ENCODE measurements around the gene NSRP1.
"Not testable (repeated sequence)": the region's sequence is repeated elsewhere in the genome, so short reads cannot be mapped to it uniquely, and the experiment has no call there.

Gene NSRP1

DNA sequence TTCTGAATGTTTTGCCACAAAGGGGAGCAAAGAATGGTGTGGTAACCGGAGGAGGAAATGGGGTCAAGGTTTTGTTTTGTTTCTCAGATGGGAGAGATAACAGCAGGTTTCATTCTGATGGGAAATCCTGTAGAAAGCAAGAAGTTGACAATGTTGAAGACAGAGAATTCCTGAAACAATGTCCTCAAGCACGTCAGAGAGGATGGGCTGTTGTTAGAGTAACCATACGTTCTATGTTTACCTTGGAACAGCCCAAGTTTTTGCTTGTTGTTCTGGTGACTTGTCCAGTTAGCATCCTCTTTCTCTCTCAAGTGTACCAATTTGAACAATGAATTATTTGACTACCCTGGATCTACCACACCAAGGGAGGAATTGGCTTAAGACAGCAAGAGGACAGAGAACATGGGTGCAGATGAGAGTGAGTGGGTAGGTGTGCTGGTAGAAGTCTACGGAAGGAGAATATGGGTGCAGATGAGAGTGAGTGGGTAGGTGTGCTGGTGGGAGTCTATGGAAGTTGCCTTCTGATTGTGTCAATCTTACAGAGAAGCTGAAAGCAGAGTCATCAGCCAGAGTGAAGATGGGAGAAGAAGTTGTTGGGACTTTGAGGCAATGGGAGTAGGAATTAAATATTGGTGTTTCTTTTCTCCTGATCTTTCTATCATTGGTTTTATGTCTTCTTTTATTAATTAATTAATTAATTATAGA lies 14.8 kb upstream of the NSRP1 start:
- no peak overlapping the region for H3K27ac Mint-ChIP-seq
- H3K27me3 Mint-ChIP-seq: peaks cover 10% of the 10 kb centered on the region
- H3K36me3 Mint-ChIP-seq (ENCODE audit: low read depth): no peaks in the 10 kb centered on the region
- peaks cover 5% of the 10 kb centered on the region for H3K4me1 Mint-ChIP-seq (ENCODE audit: low read depth)
- H3K9me3 Mint-ChIP-seq: no peaks in the 10 kb centered on the region
- no peak overlapping the region for H3K4me3 Mint-ChIP-seq

DNA sequence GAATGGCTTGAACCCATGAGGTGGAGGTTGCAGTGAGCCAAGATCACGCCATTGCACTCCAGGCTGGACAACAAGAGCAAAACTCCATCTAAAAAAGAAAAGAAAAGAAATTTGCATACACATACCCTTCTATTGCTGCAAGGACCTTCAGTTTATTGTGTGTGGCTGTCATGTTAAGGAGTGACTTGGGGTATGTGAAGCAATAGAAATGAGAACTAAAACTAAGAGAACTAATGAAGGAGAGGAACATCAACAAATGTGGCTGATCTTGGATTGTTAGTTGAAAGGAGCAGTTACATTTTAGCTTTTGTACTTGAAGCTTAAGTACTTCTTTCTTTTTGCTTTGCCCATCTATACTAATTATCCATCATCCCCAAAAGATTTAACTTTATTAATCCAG lies 12.7 kb upstream of the NSRP1 start:
- no peaks in the 10 kb centered on the region for H3K36me3 Mint-ChIP-seq (ENCODE audit: low read depth)
- peaks cover 12% of the 10 kb centered on the region for H3K27me3 Mint-ChIP-seq
- no peaks in the 10 kb centered on the region for H3K9me3 Mint-ChIP-seq
- H3K4me3 Mint-ChIP-seq: no peak overlapping the region
- H3K4me1 Mint-ChIP-seq (ENCODE audit: low read depth): peaks cover 5% of the 10 kb centered on the region
- H3K27ac Mint-ChIP-seq: no peak overlapping the region

DNA sequence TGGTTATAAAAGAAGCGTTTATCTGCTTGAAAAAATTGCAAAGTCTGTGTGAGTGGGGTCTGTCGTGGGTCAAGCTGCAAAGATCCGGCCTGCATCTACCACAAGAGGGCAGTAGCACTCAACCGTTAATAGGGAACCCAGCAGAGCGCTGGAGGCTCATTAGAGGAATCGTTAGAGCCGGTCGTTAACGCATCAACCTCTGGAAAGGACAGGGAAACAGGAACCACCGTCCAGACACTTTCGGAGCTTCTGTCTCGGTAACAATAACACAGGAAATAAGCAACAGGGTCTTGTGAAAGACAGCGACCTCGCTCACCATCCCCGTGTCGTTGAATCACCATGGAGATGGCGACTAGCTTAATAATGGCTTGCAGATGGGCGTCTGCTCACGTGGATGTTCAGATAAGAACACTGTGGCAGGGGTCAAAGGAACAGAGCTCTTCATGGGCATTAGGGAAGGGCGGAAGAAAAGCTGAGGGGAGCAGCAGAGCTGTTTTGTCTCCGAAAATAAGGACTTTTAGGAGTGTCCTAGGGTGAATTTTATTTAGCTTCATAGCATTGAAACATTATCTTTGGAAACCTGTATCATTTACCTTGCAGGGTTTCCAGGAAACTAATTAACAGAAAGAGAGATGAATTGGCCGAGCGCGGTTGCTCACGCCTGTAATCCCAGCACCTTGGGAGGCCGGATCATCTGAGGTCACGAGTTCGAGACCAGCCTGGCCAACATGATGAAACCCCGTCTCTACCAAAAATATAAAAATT lies 11.9 kb upstream of the NSRP1 start:
- Mint-ChIP-seq H3K4me3 (peak overlapping the region; percentile 79), H3K27ac (no peak overlapping the region), H3K4me1 (ENCODE audit: low read depth) (peaks cover 5% of the 10 kb centered on the region), H3K36me3 (ENCODE audit: low read depth) (no peaks in the 10 kb centered on the region), H3K27me3 (peaks cover 12% of the 10 kb centered on the region), H3K9me3 (no peaks in the 10 kb centered on the region)

DNA sequence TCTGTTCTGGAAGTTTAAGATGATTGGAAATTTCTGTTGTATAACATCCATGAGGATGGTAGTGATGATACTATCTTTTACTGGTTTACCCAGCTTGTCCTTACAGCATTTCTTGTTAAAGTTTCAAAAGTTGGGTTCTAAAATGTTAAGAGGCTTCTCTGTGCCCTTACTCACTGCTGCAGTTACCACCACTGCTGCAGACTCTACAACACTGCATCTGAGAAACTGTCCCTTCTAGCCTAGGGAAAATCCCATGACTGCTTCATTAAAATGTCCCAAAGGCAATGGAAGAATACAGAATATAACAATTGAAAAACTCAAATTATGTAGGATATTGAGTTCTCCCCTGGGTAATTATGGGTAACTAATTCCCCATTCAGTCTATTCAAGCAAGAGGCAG lies 3.8 kb upstream of the NSRP1 start:
- peak overlapping the region; percentile 45 for H3K27ac Mint-ChIP-seq
- H3K36me3 Mint-ChIP-seq (ENCODE audit: low read depth): peaks cover 12% of the 10 kb centered on the region
- peaks cover 30% of the 10 kb centered on the region for H3K4me1 Mint-ChIP-seq (ENCODE audit: low read depth)
- H3K9me3 Mint-ChIP-seq: no peaks in the 10 kb centered on the region
- no peak overlapping the region for H3K4me3 Mint-ChIP-seq
- H3K27me3 Mint-ChIP-seq: peaks cover 4% of the 10 kb centered on the region

DNA sequence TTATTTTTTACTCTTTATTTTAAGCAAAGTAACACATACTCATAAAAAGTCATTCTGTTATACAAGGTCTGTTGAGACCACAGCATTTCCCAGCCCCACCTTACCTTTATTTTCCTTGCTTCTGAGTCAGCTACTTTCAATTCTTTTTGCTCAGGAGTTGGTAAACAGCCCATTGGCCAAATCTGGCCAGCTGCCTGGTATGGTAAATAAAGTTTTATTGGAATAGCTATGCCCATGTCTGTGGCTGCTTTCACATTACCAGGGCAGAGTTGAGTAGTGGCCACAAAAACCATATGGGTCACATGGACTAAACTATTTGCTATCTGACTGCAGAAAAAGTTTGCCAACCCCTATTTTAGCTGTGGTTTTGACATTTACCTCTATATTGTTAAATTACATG lies 3.4 kb upstream of the NSRP1 start:
- Mint-ChIP-seq H3K36me3 (ENCODE audit: low read depth) (peaks cover 16% of the 10 kb centered on the region), H3K27me3 (peaks cover 3% of the 10 kb centered on the region), H3K27ac (peak overlapping the region; percentile 45), H3K4me3 (no peak overlapping the region), H3K4me1 (ENCODE audit: low read depth) (peaks cover 34% of the 10 kb centered on the region), H3K9me3 (no peaks in the 10 kb centered on the region)

DNA sequence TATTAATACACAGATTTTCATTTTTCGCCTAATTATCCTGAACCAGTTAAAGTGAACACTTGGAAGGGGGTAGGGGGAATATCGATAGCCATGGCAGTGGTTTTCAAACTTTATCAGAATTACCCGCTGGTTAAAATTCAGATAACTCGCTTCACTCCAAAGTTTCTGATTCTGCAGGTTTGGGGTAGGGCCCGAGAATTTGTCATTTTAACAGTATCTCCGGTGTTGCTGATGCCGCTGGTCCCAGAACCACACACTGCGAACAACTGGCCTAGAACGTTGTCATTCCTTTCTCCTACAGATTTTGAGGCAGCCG lies 313 bp upstream of the NSRP1 start:
- Mint-ChIP-seq H3K4me1 (ENCODE audit: low read depth) (peaks cover 62% of the 10 kb centered on the region), H3K4me3 (peak overlapping the region; percentile 100), H3K27ac (peak overlapping the region; percentile 100), H3K9me3 (no peaks in the 10 kb centered on the region), H3K27me3 (no peaks in the 10 kb centered on the region), H3K36me3 (ENCODE audit: low read depth) (peaks cover 37% of the 10 kb centered on the region)

DNA sequence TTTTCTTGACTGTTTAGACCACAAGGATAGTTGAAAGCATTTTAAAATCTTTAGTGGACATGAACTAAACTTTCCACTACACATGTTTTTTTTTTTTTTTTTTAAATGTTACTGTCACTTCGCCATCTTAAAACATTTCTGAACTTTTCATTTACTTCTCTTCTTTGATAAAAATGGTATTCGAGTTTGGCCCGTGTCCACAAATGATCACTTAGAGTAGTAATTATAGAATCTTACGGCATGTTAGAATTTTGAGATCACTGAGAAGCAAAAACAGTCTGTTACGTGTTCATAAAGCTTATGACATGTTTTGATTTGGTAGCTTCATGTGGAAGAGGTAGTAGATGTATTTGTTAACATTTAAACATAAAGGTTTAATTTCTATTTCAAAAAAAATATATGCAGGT lies 1.1 kb downstream of the NSRP1 start:
- no peaks in the 10 kb centered on the region for H3K27me3 Mint-ChIP-seq
- peak overlapping the region; percentile 100 for H3K27ac Mint-ChIP-seq
- peaks cover 66% of the 10 kb centered on the region for H3K4me1 Mint-ChIP-seq (ENCODE audit: low read depth)
- no peaks in the 10 kb centered on the region for H3K9me3 Mint-ChIP-seq
- peak overlapping the region; percentile 100 for H3K4me3 Mint-ChIP-seq
- H3K36me3 Mint-ChIP-seq (ENCODE audit: low read depth): peaks cover 46% of the 10 kb centered on the region

DNA sequence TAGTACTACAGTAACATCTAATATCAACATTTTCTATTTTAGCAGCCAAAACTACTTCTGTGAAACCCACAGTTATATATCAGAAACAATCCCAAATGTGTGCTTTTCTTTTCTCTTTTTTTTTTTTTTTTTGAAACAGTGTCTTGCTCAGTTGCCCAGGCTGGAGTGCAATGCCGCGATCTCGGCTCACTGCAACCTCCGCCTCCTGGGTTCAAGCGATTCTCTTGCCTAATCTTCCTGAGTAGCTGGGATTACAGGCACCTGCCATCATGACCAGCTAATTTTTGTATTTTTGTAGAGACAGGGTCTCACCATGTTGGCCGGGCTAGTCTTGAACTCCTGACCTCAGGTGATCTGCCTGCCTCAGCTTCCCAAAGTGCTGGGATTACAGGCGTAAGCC lies 2.0 kb downstream of the NSRP1 start:
- Mint-ChIP-seq H3K36me3 (ENCODE audit: low read depth) (peaks cover 48% of the 10 kb centered on the region), H3K4me1 (ENCODE audit: low read depth) (peaks cover 62% of the 10 kb centered on the region), H3K4me3 (peak overlapping the region; percentile 100)
- not testable (repeated sequence) for H3K27ac Mint-ChIP-seq, H3K27me3 Mint-ChIP-seq, H3K9me3 Mint-ChIP-seq

DNA sequence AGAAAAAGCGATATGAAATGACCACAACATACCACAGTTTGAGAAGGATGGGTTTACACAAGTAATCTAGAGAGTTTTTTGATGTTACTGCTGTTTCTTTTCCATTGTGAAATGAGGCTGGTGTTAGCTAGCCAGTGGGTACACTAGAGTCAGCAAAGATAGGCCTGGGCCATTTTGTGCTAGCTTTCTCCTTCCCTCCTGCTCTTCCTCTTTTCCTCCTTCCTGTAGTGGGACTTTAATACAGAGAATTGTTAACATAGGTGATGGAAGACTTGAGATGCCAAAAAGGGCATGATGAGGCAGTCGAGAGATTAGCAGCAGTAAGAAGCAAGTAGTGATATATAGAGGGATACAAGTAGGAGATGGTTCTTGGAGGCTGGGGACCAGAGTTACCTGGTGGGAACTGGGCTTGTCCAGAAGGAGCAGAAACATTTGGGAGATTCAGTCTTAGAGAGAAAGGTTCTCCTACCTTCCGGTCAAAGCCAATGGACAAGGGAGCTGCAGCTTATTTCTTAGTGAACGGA lies 7.7 kb downstream of the NSRP1 start:
- peaks cover 43% of the 10 kb centered on the region for H3K36me3 Mint-ChIP-seq (ENCODE audit: low read depth)
- no peaks in the 10 kb centered on the region for H3K9me3 Mint-ChIP-seq
- H3K27me3 Mint-ChIP-seq: no peaks in the 10 kb centered on the region
- no peak overlapping the region for H3K4me3 Mint-ChIP-seq
- peaks cover 57% of the 10 kb centered on the region for H3K4me1 Mint-ChIP-seq (ENCODE audit: low read depth)
- H3K27ac Mint-ChIP-seq: no peak overlapping the region

DNA sequence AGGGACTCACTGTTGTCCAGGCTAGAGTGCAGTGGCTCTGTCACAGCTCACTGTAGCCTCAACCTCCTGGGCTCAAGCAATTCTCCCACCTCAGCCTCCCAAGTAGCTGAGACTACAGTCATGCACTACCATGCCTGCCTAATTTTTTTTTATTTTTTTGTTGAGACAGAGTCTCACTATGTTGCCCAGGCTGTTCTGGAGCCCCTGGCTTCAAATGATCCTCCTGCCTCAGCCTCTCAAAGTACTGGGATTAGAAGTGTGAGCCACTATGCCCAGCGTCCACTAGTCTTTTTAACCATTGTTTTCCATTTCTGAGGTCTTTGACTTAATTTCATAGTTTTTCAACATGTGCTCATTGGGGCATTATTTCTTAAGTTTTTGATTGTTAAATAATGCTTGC lies 13.5 kb downstream of the NSRP1 start:
- H3K9me3 Mint-ChIP-seq: no peaks in the 10 kb centered on the region
- no peak overlapping the region for H3K27ac Mint-ChIP-seq
- peaks cover 55% of the 10 kb centered on the region for H3K36me3 Mint-ChIP-seq (ENCODE audit: low read depth)
- H3K27me3 Mint-ChIP-seq: no peaks in the 10 kb centered on the region
- no peak overlapping the region for H3K4me3 Mint-ChIP-seq
- peaks cover 15% of the 10 kb centered on the region for H3K4me1 Mint-ChIP-seq (ENCODE audit: low read depth)

DNA sequence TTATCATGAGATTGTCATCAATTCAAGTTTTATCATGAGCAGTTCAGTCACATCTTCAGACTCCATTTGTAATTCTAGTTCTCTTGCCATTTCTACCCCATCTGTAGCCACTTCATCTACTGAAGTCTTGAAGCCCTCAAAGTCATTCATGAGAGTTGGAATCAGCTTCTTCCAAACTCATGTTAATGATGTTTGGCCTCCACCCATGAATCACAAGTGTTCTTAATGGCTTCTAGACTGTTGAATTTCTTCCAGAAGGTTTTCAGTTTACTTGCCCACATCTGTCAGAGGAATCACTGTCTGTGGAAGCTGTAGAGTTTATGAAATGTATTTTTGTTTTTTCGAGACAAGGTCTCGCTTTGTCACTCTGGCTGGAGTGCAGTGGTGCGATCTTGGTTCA lies 16.0 kb downstream of the NSRP1 start:
- Mint-ChIP-seq H3K36me3 (ENCODE audit: low read depth) (peaks cover 51% of the 10 kb centered on the region), H3K4me1 (ENCODE audit: low read depth) (peaks cover 8% of the 10 kb centered on the region), H3K4me3 (no peak overlapping the region), H3K27ac (no peak overlapping the region), H3K27me3 (no peaks in the 10 kb centered on the region), H3K9me3 (no peaks in the 10 kb centered on the region)

DNA sequence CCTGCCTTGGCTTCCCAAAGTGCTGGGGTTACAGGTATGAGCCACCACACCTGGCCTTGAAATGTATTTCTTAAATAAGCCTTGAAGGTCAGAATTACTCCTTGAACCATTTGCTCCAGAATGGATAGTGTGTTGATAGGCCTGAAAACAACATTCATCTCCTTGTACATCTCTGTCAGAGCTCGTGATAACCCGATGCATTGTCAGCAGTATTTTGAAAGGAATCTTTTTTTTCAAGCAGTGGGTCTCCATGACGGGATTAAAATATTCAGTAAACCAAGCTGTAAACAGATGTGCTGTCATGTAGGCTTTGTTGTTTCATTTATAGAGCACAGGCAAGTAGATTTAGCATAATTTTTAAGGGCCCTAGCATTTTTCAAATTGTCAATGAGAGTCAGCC lies 16.6 kb downstream of the NSRP1 start:
- Mint-ChIP-seq H3K27ac (no peak overlapping the region), H3K9me3 (no peaks in the 10 kb centered on the region), H3K36me3 (ENCODE audit: low read depth) (peaks cover 56% of the 10 kb centered on the region), H3K4me1 (ENCODE audit: low read depth) (peaks cover 13% of the 10 kb centered on the region), H3K4me3 (no peak overlapping the region), H3K27me3 (no peaks in the 10 kb centered on the region)

DNA sequence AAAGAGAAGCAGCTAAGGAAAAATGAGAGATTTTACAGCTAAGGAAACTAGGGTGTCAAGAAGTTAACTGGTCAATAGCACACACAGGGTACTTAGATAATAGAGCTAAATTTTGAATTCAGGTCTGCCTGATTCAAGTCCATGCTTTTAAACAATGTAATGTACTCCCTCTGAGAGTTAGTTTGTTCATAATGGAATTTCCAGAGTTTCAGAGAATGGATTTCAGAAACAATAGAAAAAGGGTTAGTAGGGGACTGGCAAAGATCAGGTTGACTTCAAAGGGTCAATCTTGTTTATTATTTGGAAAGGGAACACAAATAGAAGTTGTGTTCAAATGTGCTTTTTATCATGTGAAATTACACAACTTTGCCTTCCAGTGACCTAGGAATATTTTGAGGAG lies 17.9 kb downstream of the NSRP1 start:
- Mint-ChIP-seq H3K27me3 (no peaks in the 10 kb centered on the region), H3K9me3 (no peaks in the 10 kb centered on the region), H3K27ac (no peak overlapping the region), H3K36me3 (ENCODE audit: low read depth) (peaks cover 57% of the 10 kb centered on the region), H3K4me3 (no peak overlapping the region), H3K4me1 (ENCODE audit: low read depth) (peaks cover 14% of the 10 kb centered on the region)

DNA sequence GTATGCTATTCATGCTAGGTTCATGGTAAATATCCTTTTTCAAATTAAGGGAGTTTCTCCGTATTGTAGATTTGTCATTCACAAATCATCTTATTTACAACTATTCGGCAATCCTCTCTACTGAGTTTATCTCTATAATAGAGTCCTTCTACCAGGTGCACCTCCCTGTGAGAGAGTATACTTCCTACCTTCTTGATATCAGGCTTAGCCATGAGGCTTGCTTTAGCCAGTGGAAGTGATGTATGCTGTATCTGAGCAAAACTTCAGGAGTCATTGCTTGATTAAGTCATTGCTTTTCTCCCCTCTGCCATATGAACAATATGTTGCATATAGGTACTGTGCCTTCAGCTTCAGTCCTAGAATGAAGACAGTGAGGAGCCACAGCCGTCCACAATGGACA lies 20.5 kb downstream of the NSRP1 start:
- H3K27ac Mint-ChIP-seq: peak overlapping the region; percentile 19
- H3K27me3 Mint-ChIP-seq: no peaks in the 10 kb centered on the region
- peaks cover 14% of the 10 kb centered on the region for H3K4me1 Mint-ChIP-seq (ENCODE audit: low read depth)
- no peaks in the 10 kb centered on the region for H3K9me3 Mint-ChIP-seq
- H3K36me3 Mint-ChIP-seq (ENCODE audit: low read depth): peaks cover 39% of the 10 kb centered on the region
- H3K4me3 Mint-ChIP-seq: no peak overlapping the region

DNA sequence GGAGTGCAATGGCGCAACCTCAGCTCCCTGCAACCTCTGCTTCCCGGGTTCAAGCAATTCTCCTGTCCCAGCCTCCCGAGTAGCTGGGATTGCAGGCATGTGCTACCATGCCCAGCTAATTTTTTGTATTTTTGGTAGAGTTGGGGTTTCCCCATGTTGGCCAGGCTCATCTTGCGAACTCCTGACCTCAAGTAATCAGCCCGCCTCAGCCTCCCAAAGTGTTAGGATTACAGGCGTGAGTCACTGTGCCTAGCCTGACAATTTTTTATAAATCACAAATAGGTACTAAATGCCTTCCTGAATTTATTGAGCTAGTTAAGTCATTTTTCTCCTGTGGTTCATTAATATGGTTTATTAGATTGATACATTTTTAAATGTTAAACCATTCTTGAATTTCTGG lies 31.2 kb downstream of the NSRP1 start:
- not testable (repeated sequence) for H3K27me3 Mint-ChIP-seq, H3K27ac Mint-ChIP-seq, H3K9me3 Mint-ChIP-seq, H3K4me3 Mint-ChIP-seq
- peaks cover 34% of the 10 kb centered on the region for H3K36me3 Mint-ChIP-seq (ENCODE audit: low read depth)
- peaks cover 17% of the 10 kb centered on the region for H3K4me1 Mint-ChIP-seq (ENCODE audit: low read depth)

DNA sequence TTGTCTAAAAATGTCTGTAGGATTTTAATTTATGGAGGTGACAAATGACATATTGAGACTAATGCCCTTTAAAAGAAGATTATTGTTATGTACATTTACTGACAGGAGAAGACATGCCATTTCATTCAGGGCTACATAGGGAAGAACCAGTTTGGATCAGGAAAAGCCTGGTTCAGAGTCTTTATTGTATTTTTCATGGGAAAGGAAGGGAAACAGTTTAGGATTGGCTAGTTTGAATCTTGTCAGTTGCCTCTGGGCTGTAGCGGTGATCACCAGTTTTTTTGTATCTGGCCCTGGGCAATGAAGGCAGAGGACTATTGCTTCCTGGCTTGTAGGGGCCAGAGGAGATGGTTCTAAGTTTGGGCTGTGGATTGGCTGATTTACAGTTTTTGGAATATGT lies 31.8 kb downstream of the NSRP1 start:
- Mint-ChIP-seq H3K27me3 (no peaks in the 10 kb centered on the region), H3K27ac (no peak overlapping the region), H3K4me1 (ENCODE audit: low read depth) (peaks cover 17% of the 10 kb centered on the region), H3K36me3 (ENCODE audit: low read depth) (peaks cover 39% of the 10 kb centered on the region), H3K4me3 (no peak overlapping the region), H3K9me3 (no peaks in the 10 kb centered on the region)

Measured in stimulated activated naive CD8-positive, alpha-beta T cell treated with anti-CD3 and anti-CD28 coated beads, Interleukin-15, Interleukin-2, amounts not matched to agents 100 ng/mL and 50 ng/mL, for 24 hours (primary cell).